Measurements from ENCODE around the gene PPP2R5C.
"Not testable (repeated sequence)": the region's sequence is repeated elsewhere in the genome, so short reads cannot be mapped to it uniquely, and the experiment has no call there.

PPP2R5C gene

DNA sequence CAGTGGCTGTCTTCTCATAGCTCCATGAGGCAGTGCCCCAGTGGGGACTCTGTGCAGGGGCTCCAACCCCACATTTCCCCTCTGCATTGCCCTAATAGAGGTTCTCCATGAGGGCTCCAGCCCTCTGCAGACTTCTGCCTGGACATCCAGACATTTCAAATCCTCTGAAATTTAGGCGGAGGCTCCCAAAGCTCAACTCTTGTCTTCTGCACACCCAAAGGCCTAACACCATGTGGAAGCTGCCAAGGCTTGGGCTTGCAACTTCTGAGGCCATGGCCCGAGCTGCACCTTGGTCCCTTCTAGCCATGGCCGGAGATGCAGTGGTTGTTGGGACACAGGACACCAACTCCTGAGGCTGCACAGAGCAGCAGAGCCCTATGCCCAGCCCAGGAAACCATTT is 20.5 kb upstream of the PPP2R5C start:
- H3K4me3 ChIP-seq: no peak overlapping the region
- no peak overlapping the region for H3K27ac ChIP-seq

GRCh38 chr14:101743701-101744100 is 17.8 kb upstream of the PPP2R5C start:
- Histone ChIP-seq H3K4me3 (no peak overlapping the region), H3K27ac (no peak overlapping the region)

GRCh38 chr14:101744382-101744781 is 17.1 kb upstream of the PPP2R5C start:
- not testable (repeated sequence) for H3K27ac ChIP-seq, H3K4me3 ChIP-seq

GRCh38 chr14:101749756-101750155 is 11.8 kb upstream of the PPP2R5C start:
- not testable (repeated sequence) for H3K4me3 ChIP-seq, H3K27ac ChIP-seq

- no peak overlapping the region for H3K27ac ChIP-seq
- H3K4me3 ChIP-seq: no peak overlapping the region
Measured at GRCh38 chr14:101754893-101755292, 6.6 kb upstream of the PPP2R5C start.

DNA sequence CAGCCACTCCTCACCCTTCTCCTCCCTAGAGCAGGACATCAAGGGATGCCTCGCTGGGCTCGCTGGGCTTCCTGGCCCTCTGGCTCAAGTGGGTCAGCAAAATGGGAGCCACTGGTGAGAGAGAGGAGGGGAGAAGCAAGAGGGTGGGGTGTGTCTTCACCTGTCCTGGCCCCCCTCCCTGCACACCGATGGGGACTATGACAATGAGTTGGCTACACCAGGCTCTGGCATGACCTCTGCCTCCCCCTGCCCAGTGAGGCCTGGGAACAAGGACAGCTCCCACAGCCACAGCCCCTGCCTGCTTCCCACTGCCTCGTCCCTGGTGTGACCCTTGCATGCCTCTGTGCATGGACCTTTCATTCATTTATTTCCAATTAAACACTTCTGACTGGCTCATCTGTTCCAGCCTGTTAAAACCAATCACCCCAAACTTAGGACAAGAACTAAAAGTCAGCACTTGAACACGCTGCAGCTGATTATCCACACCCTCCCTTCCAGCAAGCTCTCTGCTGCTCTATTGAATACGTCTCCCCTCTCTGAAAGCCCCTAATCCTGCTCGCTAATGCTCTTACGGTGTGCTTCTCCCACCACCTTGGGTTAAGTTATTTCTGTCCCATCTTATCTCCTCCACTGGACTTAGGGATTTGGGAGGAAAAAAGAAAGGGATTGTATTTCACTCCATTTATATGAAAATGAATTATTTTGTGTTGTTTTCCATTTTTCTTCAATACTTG is 5.8 kb upstream of the PPP2R5C start:
- H3K4me3 ChIP-seq: no peak overlapping the region
- H3K27ac ChIP-seq: no peak overlapping the region

DNA sequence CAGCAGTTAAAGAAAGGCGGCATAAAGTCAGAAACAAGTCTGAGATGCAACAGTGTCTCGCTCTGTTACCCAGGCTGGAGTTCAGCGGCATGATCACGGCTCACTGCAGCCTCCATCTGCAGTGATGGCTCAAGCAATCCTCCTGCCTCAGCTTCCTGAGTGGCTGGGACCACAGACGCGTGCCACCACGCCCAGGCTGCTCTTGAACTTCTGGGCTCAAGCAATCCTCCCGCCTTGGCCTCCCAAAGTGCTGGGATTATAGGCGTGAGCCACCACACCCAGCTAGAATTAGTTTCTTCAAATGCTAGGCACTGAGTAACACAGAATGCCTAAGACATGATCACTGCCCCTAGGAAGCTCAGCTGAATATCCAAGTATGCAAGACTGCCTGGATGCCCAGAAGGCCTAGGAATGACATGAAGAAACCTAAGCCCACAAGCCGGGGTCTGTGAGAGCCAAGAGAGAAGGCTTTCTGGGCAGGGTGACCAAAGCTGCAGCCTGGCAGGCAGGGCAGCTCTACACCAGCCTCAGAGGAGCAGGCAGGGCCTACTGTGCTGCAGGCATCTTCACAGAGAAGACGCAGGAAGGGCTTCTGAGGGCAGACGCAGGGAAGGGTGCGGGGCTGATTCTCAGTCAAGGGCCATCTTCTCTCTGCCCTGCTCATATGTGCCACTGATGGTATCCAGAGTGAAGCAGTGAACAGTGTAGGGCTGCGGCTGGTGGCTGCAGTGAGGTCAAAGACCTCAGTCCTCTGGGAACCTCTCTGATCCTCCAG is 4.3 kb upstream of the PPP2R5C start:
- Histone ChIP-seq H3K4me3 (no peak overlapping the region), H3K27ac (no peak overlapping the region)

- Histone ChIP-seq H3K4me3 (no peak overlapping the region), H3K27ac (no peak overlapping the region)
Measured at GRCh38 chr14:101757839-101758211, 3.7 kb upstream of the PPP2R5C start.

- no peak overlapping the region for H3K4me3 ChIP-seq
- no peak overlapping the region for H3K27ac ChIP-seq
Measured at GRCh38 chr14:101758913-101759593, 2.5 kb upstream of the PPP2R5C start.

DNA sequence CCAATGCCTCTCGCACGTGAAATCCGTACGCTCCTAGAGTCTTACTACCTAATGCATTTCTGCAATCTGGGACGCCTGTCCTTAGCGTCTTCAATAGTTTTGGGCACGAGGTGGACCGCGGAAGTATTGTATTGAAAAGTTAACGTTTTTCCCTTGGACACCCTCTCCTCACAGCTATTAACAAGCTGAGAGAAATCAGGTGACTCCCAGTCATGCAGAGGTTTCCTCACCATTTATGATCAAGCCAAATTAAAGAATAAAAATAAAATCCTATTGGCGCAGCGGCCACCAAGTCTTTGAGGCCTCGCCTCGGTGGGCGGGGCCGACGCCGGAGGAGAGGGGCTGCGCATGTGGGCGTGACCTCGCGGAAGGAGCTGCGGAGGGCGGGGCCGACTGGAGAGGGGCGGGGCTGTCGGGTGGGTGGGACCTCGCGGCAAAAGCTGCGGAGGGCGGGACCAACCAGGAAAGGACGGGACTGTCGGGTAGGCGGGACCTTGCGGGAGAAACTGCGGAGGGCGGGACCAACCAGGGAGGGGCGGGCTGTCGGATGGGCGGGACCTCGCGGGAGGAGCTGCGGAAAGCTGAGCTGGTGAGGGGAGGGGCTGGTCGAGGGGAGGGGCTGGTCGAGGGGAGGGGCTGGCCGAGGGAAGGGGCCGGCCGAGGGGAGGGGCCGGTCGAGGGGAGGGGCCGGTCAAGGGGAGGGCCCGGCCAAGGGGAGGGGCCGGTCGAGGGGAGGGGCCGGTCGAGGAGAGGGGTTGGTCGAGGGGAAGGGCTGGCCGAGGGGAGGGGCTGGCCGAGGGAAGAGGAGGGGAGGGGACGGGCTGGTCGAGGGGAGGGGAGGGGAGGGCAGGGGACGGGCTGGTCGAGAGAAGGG is 1.1 kb upstream of the PPP2R5C start:
- Histone ChIP-seq H3K4me3 (peak overlapping the region; percentile 75 to 95 (median 91)), H3K27ac (peak overlapping the region in 18 of 21 experiments; percentile 76 to 95 (median 88))

GRCh38 chr14:101761881-101762529 is 496 bp downstream of the PPP2R5C start:
- Histone ChIP-seq H3K4me3 (peak overlapping the region; percentile 67 to 95 (median 85)), H3K27ac (peak overlapping the region; percentile 21 to 93 (median 81))

GRCh38 chr14:101762530-101763101 is 1.1 kb downstream of the PPP2R5C start:
- H3K27ac ChIP-seq: peak overlapping the region in 16 of 21 experiments; percentile 61 to 93 (median 84)
- H3K4me3 ChIP-seq: peak overlapping the region; percentile 67 to 95 (median 85)

DNA sequence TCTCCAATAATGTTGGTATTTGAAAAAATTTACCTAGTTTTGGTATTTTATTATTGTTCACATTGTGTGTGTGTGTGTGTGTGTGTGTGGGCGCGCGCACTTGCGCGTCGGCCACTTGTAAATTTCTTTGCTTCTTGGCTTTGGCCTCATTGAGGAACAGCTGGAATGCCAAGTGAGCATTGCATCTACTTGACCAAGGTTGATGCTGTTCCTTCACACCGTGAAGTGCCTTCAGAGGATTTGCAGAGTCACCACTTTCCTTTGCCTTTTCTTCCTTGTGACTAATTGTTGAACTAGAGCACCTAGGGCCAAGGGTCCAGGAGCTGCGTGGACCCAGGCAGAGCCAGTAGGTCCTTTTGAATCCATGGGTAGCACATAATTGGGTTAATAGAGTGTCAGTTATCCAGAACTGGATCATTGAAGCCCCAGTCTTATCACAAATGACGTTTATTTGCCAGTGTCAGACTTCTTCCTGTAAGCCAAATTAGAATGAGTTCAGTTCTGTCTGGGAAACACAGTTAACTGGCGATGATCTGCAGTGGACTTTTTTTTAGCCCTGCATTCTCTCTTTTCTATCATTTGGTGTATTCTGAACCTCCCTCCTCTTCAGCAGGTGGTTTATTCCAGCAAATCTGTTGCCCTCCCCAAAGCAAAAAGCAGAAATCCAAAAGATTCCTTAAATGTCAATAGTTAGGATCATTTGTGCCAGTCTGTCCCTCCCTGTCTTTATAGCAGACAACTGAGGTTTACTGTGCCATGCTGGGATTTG is 2.6 kb downstream of the PPP2R5C start:
- Histone ChIP-seq H3K4me3 (no peak overlapping the region), H3K27ac (peak overlapping the region in 1 of 21 experiments; percentile 20)

GRCh38 chr14:101767618-101768362 is 6.3 kb downstream of the PPP2R5C start:
- H3K27ac ChIP-seq: no peak overlapping the region
- no peak overlapping the region for H3K4me3 ChIP-seq

- no peak overlapping the region for H3K27ac ChIP-seq
- H3K4me3 ChIP-seq: no peak overlapping the region
Measured at GRCh38 chr14:101770183-101770582, 8.7 kb downstream of the PPP2R5C start.

DNA sequence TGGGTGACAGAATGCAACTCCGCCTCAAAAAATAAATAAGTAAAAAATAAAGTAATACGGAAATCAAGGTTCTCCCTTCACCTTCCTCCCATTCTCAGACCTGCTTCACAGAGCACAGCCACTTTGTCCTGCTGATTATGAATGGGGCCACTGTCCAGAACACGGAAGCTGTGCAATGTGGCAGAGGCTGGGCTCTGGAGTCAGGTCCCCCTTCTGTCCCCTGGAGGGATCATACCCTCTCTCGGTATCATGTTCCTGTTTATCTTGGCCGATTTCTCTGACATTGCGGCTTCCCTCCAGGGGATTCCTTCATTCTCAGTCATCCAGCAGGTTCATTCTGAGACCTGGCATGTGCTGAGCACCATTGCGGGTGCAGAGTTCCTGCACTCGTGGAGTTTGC is 11.3 kb downstream of the PPP2R5C start:
- Histone ChIP-seq H3K27ac (no peak overlapping the region), H3K4me3 (no peak overlapping the region)

- peak overlapping the region in 1 of 21 experiments; percentile 21 for H3K27ac ChIP-seq
- no peak overlapping the region for H3K4me3 ChIP-seq
Measured at GRCh38 chr14:101773378-101773777, 11.9 kb downstream of the PPP2R5C start.

All from skin epidermis (tissue), 12 donors.